Endothelial cell (in vitro differentiated cells): ENCODE measurements around the gene HNRNPF. TPM values are rescaled to one million over a fixed set of nuclear protein-coding genes. Genes with fewer than 3 reads are reported as not detected.

Experiments
- DNase-seq: peaks from one replicate; pipeline ENCODE4 v3.0.0; 2021; ENCODE audit warnings: low spot score
- H3K27ac Mint-ChIP-seq: one replicate; pipeline ENCODE4 v1.8.0; 2021; ENCODE audit warnings: mixed read lengths, inconsistent platforms; ENCODE audit not compliant: unreplicated experiment
- H3K27me3 Mint-ChIP-seq: one replicate; pipeline ENCODE4 v1.8.0; 2021; ENCODE audit warnings: mild to moderate bottlenecking, moderate library complexity, mixed read lengths, inconsistent platforms; ENCODE audit not compliant: unreplicated experiment
- H3K36me3 Mint-ChIP-seq: one replicate; pipeline ENCODE4 v1.8.0; 2021; ENCODE audit warnings: mild to moderate bottlenecking, low read depth, mixed read lengths, inconsistent platforms; ENCODE audit not compliant: unreplicated experiment
- H3K4me1 Mint-ChIP-seq: one replicate; pipeline ENCODE4 v1.8.0; 2021; ENCODE audit warnings: mild to moderate bottlenecking, mixed read lengths, inconsistent platforms; ENCODE audit not compliant: unreplicated experiment
- H3K4me3 Mint-ChIP-seq: one replicate; pipeline ENCODE4 v1.8.0; 2021; ENCODE audit warnings: mild to moderate bottlenecking, mixed read lengths, inconsistent platforms; ENCODE audit not compliant: unreplicated experiment
- H3K9me3 Mint-ChIP-seq: one replicate; pipeline ENCODE4 v1.8.0; 2021; ENCODE audit warnings: mixed read lengths, inconsistent platforms; ENCODE audit not compliant: unreplicated experiment
- total RNA-seq: library from RNA; stranded (reverse); fragmentation: NEBNext Ultra II Directional; extraction: Animal tissue kit (Norgen Biotek cat#: 25700); gene quantifications from one replicate; pipeline ENCODE4 v1.2.1, GENCODE V29; 2021; ENCODE audit not compliant: unreplicated experiment
- TF ChIP-seq, protein P1 (sequence below): fragments of 200-600 bp; sonication (generic); IDR thresholded peaks from one replicate; pipeline ENCODE4 v1.5.0; 2021; ENCODE audit warnings: antibody characterized with exemption; ENCODE audit not compliant: unreplicated experiment

The HNRNPF gene
- total RNA-seq, 1 donor from 2014 or later, result 194 TPM

DNA sequence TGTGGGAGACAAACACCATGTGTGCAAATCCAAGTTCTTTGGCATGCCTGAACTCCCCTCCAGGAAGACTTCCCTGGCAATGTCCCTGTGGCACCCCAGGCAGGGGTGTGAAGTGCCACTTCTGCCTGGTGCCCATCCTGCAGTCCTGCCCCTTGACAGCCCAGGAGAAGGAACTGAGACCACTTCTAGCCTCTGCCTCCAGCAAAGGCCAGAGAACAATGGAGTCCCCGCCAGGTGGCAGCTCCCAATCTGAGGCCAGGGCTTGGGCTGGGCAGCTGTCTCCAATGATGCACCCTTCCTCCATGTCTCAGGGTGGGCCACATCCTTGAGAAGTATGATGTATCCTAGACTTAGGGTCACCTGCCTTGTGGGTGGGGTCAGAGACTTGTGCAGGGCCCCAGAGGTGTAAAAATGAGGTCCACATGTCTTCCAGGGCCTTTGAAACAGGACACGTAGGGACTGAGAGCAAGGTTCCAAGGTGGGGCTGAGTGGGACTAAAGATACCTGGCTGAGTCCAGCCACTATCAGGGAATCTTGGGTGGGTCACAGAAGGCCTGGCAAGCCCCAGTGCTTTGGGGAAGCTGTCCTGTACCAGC, 32.1 kb downstream of the HNRNPF start:
- Mint-ChIP-seq H3K36me3 (no peaks in the 10 kb centered on the region), H3K4me1 (peaks cover 2% of the 10 kb centered on the region), H3K9me3 (no peaks in the 10 kb centered on the region), H3K27ac (no peak overlapping the region), H3K4me3 (no peak overlapping the region), H3K27me3 (peaks cover 7% of the 10 kb centered on the region)
- TF ChIP-seq, protein P1, sequence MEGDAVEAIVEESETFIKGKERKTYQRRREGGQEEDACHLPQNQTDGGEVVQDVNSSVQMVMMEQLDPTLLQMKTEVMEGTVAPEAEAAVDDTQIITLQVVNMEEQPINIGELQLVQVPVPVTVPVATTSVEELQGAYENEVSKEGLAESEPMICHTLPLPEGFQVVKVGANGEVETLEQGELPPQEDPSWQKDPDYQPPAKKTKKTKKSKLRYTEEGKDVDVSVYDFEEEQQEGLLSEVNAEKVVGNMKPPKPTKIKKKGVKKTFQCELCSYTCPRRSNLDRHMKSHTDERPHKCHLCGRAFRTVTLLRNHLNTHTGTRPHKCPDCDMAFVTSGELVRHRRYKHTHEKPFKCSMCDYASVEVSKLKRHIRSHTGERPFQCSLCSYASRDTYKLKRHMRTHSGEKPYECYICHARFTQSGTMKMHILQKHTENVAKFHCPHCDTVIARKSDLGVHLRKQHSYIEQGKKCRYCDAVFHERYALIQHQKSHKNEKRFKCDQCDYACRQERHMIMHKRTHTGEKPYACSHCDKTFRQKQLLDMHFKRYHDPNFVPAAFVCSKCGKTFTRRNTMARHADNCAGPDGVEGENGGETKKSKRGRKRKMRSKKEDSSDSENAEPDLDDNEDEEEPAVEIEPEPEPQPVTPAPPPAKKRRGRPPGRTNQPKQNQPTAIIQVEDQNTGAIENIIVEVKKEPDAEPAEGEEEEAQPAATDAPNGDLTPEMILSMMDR, result no peak
- no peak for DNase-seq

DNA sequence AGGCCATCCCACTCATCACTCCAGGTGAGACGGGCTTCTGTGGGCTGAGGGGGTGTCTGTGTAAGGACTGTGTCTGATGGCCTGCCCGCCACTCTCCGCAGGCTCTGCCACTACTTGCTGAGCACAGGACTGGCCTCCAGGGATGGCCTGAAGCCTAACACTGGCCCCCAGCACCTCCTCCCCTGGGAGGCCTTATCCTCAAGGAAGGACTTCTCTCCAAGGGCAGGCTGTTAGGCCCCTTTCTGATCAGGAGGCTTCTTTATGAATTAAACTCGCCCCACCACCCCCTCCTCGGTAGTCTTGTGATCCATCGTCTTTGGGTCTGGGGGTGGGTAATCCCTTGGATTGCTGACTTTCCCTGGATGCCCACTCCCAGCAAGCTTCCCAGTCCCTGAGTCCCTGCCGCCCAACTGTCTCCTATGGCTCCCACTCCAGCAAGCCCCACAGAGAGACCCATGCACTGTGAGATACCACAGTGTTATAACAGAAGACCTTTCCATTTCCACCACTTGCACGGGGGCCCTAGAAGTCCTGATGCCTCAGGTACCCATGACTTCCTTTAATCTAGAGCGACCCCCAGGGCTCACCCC, 32.8 kb downstream of the HNRNPF start:
- no peaks in the 10 kb centered on the region for H3K9me3 Mint-ChIP-seq
- peaks cover 2% of the 10 kb centered on the region for H3K4me1 Mint-ChIP-seq
- H3K27ac Mint-ChIP-seq, result no peak overlapping the region
- no peak for DNase-seq
- H3K36me3 Mint-ChIP-seq, result no peaks in the 10 kb centered on the region
- TF ChIP-seq, protein P1, result no peak
- no peak overlapping the region for H3K4me3 Mint-ChIP-seq
- peaks cover 5% of the 10 kb centered on the region for H3K27me3 Mint-ChIP-seq

DNA sequence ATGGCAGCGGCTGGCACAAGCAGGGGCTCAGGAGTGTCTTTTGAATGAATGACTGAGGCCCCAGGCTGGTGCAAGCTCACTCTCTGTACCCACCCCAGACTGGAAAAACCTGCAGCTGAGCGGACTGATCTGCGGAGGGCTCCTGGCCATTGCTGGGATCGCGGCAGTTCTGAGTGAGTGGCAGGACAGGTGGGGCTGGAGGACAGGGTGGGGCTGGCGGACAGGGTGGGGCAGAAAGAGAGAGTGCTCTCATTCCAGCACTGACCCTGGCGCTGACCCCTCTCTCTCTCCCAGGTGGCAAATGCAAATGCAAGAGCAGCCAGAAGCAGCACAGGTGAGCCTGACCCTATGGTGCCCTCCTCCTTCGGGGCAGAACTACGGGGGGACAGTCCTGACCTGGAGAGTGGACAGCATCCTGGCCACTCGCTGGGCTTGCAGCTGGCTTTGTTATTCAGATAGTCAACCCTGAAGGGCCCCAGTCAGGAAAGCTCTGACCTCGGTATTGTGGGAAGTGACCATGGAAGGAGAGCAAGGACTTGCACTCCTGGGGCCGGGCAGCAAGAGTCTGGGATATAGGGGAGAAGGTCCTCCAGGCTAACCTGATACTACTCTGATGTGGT, 33.5 kb downstream of the HNRNPF start:
- Mint-ChIP-seq H3K4me3 (no peak overlapping the region), H3K36me3 (no peaks in the 10 kb centered on the region), H3K27ac (no peak overlapping the region), H3K27me3 (peaks cover 5% of the 10 kb centered on the region), H3K4me1 (peaks cover 2% of the 10 kb centered on the region), H3K9me3 (no peaks in the 10 kb centered on the region)
- no peak for DNase-seq
- TF ChIP-seq, protein P1, result no peak

DNA sequence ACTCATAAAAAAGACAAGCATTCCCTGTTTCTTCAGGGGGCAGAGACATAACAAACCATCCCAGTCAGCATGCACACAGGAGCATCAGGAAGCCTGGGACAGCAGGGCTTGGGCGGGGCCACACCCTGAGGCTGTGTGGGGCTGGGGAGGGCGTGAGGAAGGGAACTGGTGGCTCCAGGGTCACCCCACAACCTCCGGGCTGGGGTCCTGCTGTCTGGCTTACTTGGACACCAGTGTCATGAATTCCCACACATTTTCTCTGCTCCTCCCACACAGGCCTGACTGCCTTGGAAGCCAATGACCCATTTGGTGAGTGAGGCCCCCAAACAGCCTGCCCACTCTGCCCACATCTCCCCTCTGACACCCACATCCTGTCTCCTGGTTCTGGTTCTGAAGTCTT, 34.8 kb downstream of the HNRNPF start:
- no peak for DNase-seq
- peaks cover 2% of the 10 kb centered on the region for H3K4me1 Mint-ChIP-seq
- no peak overlapping the region for H3K27ac Mint-ChIP-seq
- TF ChIP-seq, protein P1, result no peak
- H3K36me3 Mint-ChIP-seq, result no peaks in the 10 kb centered on the region
- peaks cover 5% of the 10 kb centered on the region for H3K27me3 Mint-ChIP-seq
- H3K9me3 Mint-ChIP-seq, result no peaks in the 10 kb centered on the region
- H3K4me3 Mint-ChIP-seq, result no peak overlapping the region

DNA sequence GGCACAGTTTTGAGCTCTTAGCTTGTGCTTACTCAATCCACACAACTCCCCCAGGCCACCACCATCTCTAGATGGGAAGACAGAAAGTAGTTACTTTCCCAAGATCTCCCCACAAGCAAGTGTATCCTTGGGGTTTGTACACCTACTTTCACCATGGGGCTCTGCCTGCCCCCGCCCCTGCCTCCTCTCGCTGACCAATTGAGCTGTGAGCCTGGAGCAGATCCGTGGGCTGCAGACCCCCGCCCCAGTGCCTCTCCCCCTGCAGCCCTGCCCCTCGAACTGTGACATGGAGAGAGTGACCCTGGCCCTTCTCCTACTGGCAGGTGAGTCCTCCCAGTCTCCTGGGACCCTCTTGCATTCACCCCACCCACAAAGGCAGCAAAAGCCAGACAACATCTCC, 35.5 kb downstream of the HNRNPF start:
- H3K27ac Mint-ChIP-seq, result no peak overlapping the region
- no peak for DNase-seq
- no peak overlapping the region for H3K4me3 Mint-ChIP-seq
- H3K9me3 Mint-ChIP-seq, result no peaks in the 10 kb centered on the region
- H3K36me3 Mint-ChIP-seq, result no peaks in the 10 kb centered on the region
- TF ChIP-seq, protein P1, result no peak
- peaks cover 5% of the 10 kb centered on the region for H3K27me3 Mint-ChIP-seq
- peaks cover 2% of the 10 kb centered on the region for H3K4me1 Mint-ChIP-seq
